Upper lobe of left lung (tissue), 6 donors: ENCODE measurements around the gene C1QTNF5. TPM values are rescaled to one million over a fixed set of nuclear protein-coding genes. Genes with fewer than 3 reads are reported as not detected.

Source experiments
- ATAC-seq, 2 donors: fragments of 200-7000 bp; cut with Tn5 transposase; one replicate each; pipeline ENCODE4 v1.9.1; 2022; ENCODE audit warnings: mild to moderate bottlenecking in 2 of 2, moderate library complexity in 2 of 2; ENCODE audit not compliant: low FRiP score in 2 of 2
- DNase-seq, 2 donors: peaks; one replicate each; pipeline ENCODE4 v3.0.0-alpha.2; 2019 to 2020
- H3K27ac ChIP-seq, 4 donors: fragments of 200-600 bp; sonication (generic); one replicate each; pipeline ENCODE4 v1.5.1; 2016 to 2019
- H3K27me3 ChIP-seq, 4 donors: fragments of 200-600 bp; sonication (generic); one replicate each; pipeline ENCODE4 v1.5.1; 2017 to 2019
- H3K36me3 ChIP-seq, 4 donors: fragments of 200-600 bp; sonication (generic); one replicate each; pipeline ENCODE4 v1.5.1; 2016 to 2019
- H3K4me1 ChIP-seq, 4 donors: fragments of 200-600 bp; sonication (generic); one replicate each; pipeline ENCODE4 v1.5.1; 2018 to 2019
- H3K4me3 ChIP-seq, 4 donors: fragments of 200-600 bp; sonication (generic); one replicate each; pipeline ENCODE4 v1.5.1; 2017 to 2019; ENCODE audit warnings: mild to moderate bottlenecking in 2 of 4, moderate library complexity in 1 of 4
- H3K9me3 ChIP-seq, 4 donors: fragments of 200-600 bp; sonication (generic); one replicate each; pipeline ENCODE4 v1.5.1; 2018 to 2019
- CTCF ChIP-seq, 6 experiments: fragments of 450-650 bp in 4 of 6; fragments of 200-600 bp in 2 of 6; sonication (generic) in 2 of 6; IDR thresholded peaks; one replicate each; pipeline ENCODE4 v1.5.1; 2016 to 2019; ENCODE audit warnings: antibody characterized with exemption in 6 of 6
- EP300 ChIP-seq, 4 donors: sonication (generic); formaldehyde crosslinking; IDR thresholded peaks; one replicate each; pipeline ENCODE4 v1.5.1; 2017; ENCODE audit warnings: antibody characterized with exemption in 4 of 4, control low read depth in 2 of 4
- POLR2A ChIP-seq, 4 donors: fragments of 450-650 bp; IDR thresholded peaks; one replicate each; pipeline ENCODE4 v1.5.1; 2016 to 2017; ENCODE audit warnings: antibody characterized with exemption in 4 of 4, mild to moderate bottlenecking in 2 of 4
- POLR2AphosphoS5 ChIP-seq, 2 donors: sonication (generic); formaldehyde crosslinking; IDR thresholded peaks; one replicate each; pipeline ENCODE4 v1.5.1; 2017; ENCODE audit warnings: antibody characterized with exemption in 2 of 2
- WGBS, 2 donors: methylation state at CpG; one replicate each; pipeline ENCODE4 v1.1.5; 2017 to 2018; 5-methylcytosine and 5-hydroxymethylcytosine counted together
- total RNA-seq, 6 donors: library from RNA; depleted of rRNA in 4 of 6; stranded (reverse); fragments of >200 nt in 4 of 6; gene quantifications; one replicate each; pipeline versions ENCODE4 v1.1.0 to v1.2.1, GENCODE V29; 2016 to 2021
- donor health status: DM: no; HTN: no; CAD: no; lungs with moderate emphysema.
- donor health status: DM: no; HTN: yes; CAD: no; lungs with severe emphysema.

C1QTNF5 gene
- total RNA-seq, 6 donors from 2014 or later = 10.5 to 57.2 (median 26.4) TPM

GRCh38 chr11:119320776-119321524 lies 19.7 kb downstream of the C1QTNF5 start:
- DNase-seq (peak; percentile 45 to 92), ATAC-seq (peak; percentile 47 to 67)
- Histone ChIP-seq H3K4me1 (peaks cover 46 to 67% (median 53%) of the 10 kb centered on the region in 4 donors), H3K9me3 (no peaks in the 10 kb centered on the region), H3K27me3 (peaks cover 0 to 25% (median 10%) of the 10 kb centered on the region in 4 donors), H3K27ac (peak overlapping the region; percentile 88 to 96 (median 92)), H3K4me3 (peak overlapping the region; percentile 8 to 59 (median 49)), H3K36me3 (no peaks in the 10 kb centered on the region)
- WGBS, 2 donors = 3 to 9% methylated on average over 12 to 22 of the region's 60 CpGs
- TF ChIP-seq POLR2AphosphoS5 (IDR thresholded peaks at IDR 0.05) (peak in 1 of 2 donors; percentile 40), POLR2A (IDR thresholded peaks at IDR 0.05) (peak in 2 of 4 donors; percentile 30 to 56), EP300 (IDR thresholded peaks at IDR 0.05) (no peak), CTCF (IDR thresholded peaks at IDR 0.05) (no peak)

- Histone ChIP-seq H3K36me3 (no peaks in the 10 kb centered on the region), H3K27ac (peak overlapping the region; percentile 88 to 96 (median 92)), H3K9me3 (no peaks in the 10 kb centered on the region), H3K4me3 (peak overlapping the region in 3 of 4 donors; percentile 41 to 59 (median 57)), H3K27me3 (peaks cover 0 to 31% (median 13%) of the 10 kb centered on the region in 4 donors), H3K4me1 (peaks cover 52 to 74% (median 60%) of the 10 kb centered on the region in 4 donors)
- ATAC-seq (no peak), DNase-seq (peak in 1 of 2 donors; percentile 46)
- WGBS, 2 donors = 36 to 46% methylated on average over 14 to 15 of the region's 17 CpGs
- TF ChIP-seq CTCF (IDR thresholded peaks at IDR 0.05) (no peak), EP300 (IDR thresholded peaks at IDR 0.05) (no peak), POLR2AphosphoS5 (IDR thresholded peaks at IDR 0.05) (no peak), POLR2A (IDR thresholded peaks at IDR 0.05) (no peak)
Observed at GRCh38 chr11:119320240-119320775, 20.4 kb downstream of the C1QTNF5 start.

- Histone ChIP-seq H3K4me3 (peak overlapping the region in 1 of 4 donors; percentile 57), H3K4me1 (peaks cover 55 to 79% (median 64%) of the 10 kb centered on the region in 4 donors), H3K9me3 (no peaks in the 10 kb centered on the region), H3K36me3 (peaks cover 0 to under 1% (median 0%) of the 10 kb centered on the region in 4 donors), H3K27me3 (peaks cover 0 to 36% (median 15%) of the 10 kb centered on the region in 4 donors), H3K27ac (peak overlapping the region; percentile 88 to 96 (median 92))
- DNase-seq = no peak
- TF ChIP-seq CTCF (IDR thresholded peaks at IDR 0.05) (no peak), POLR2AphosphoS5 (IDR thresholded peaks at IDR 0.05) (peak in 1 of 2 donors; percentile 58), POLR2A (IDR thresholded peaks at IDR 0.05) (no peak), EP300 (IDR thresholded peaks at IDR 0.05) (peak in 1 of 4 donors; percentile 43)
- no peak for ATAC-seq
- 41 to 52% methylated on average over 11 of the region's 11 CpGs for WGBS, 2 donors
Observed at GRCh38 chr11:119319700-119320239, 20.9 kb downstream of the C1QTNF5 start.

DNA sequence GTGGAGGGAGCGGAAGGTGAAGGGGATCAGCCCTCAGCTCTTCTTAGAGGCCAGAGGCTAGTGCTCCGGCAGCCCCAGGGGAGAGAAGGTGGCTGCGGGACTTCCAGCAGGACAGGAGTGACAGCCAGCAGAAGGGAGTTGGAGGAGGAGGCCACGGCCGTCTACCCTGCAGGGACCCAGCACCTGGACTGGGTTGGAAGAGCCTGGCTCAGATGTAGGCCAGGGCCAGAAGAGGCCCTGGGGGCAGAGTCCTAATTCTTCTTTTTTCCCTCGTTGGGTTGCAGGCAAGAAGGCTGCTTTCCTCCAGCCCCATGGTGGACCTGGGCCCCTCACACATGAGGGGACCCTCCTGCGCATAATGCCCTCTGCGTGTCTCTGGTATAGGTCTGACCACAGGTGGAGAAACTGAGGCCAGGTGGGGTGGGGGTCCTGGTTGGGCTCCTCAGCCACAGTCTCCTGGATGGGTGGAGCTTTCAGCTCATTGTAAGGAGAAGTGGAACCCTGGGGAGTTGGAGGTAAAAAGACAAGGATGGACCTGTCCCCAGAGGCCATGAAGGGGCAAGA lies 21.5 kb downstream of the C1QTNF5 start:
- H3K4me3 ChIP-seq = peak overlapping the region in 1 of 4 donors; percentile 11
- TF ChIP-seq POLR2AphosphoS5 (IDR thresholded peaks at IDR 0.05) (no peak), CTCF (IDR thresholded peaks at IDR 0.05) (peak in 1 of 6 experiments; percentile 13), POLR2A (IDR thresholded peaks at IDR 0.05) (no peak)
- DNase-seq (no peak), ATAC-seq (no peak)
- peaks cover 55 to 79% (median 64%) of the 10 kb centered on the region in 4 donors for H3K4me1 ChIP-seq
- H3K27ac ChIP-seq = peak overlapping the region; percentile 88 to 96 (median 92)
- H3K9me3 ChIP-seq = no peaks in the 10 kb centered on the region
- peaks cover 0 to 6% (median 0%) of the 10 kb centered on the region in 4 donors for H3K36me3 ChIP-seq
- 76 to 85% methylated on average over 7 to 8 of the region's 8 CpGs for WGBS, 2 donors
- H3K27me3 ChIP-seq = peaks cover 0 to 36% (median 15%) of the 10 kb centered on the region in 4 donors
